DMS53 (cell line): ENCODE results near the gene ZSWIM1.

Source experiments
- DNase-seq: peaks from one replicate; lab custom pipeline; 2025; lab: John Stamatoyannopoulos, UW

The ZSWIM1 gene

DNA sequence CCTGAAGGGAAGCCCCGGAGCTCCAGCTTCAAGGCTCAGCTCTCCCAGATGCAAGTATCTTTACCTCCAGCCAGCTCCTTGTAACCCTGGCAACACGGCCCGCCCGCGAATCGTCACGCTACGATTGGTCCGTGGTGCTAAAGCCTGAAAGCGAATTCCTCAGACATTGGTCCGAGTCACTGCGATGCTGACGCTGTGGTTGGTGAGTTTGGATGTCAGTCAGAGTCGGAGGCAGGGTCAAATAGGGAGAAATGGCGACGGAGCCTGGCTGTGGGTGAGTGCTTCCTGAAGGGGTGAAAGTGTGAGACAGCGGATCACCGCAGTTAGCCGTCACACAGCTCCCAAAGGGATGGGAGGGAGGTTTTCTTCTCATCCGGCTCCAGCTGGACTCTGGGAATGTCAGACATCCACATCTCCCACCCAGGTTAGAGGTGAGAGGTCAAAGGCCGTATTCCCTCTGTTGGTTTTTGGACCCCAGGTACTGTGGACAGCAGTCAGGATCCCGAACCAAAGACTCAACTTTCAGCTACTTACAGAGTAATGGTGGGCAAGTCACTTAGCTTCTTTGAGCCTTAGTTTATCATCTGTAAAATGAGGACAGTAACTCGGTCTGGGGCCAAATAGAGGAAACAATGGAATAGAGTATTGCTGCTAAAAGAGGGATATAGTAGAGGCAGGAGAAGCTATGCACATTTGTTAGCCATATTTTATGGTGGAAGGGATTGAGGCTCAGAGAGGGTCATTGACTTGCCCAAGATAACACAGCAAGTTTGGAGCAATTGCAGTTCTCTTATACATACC, at the start of gene ZSWIM1:
Gene ZSWIM1, plus strand, starts transcription at position 240 of the 801 bp plus-strand sequence. CDS start 1,366 bp downstream, outside the sequence.
- DNase-seq: peak; percentile 100

DNA sequence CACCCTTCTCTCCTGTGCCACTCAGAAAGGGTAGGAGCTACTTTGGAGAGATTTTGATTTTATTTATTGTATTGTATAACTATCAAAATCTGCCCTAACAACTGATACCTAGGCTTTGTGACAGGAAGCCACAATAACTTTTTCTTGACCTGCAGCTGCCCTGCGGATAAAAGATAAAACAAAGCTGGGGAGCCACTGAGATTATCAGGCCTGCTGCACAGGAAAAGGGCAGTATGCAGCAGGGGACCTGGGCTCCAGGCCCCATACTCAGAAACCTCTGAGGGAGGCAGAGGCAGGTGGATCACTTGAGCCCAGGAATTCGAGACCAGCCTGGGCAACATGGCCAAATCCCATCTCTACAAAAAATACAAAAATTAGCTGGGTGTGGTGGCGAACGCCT, 48.4 kb upstream of the ZSWIM1 start:
- DNase-seq: no peak

DNA sequence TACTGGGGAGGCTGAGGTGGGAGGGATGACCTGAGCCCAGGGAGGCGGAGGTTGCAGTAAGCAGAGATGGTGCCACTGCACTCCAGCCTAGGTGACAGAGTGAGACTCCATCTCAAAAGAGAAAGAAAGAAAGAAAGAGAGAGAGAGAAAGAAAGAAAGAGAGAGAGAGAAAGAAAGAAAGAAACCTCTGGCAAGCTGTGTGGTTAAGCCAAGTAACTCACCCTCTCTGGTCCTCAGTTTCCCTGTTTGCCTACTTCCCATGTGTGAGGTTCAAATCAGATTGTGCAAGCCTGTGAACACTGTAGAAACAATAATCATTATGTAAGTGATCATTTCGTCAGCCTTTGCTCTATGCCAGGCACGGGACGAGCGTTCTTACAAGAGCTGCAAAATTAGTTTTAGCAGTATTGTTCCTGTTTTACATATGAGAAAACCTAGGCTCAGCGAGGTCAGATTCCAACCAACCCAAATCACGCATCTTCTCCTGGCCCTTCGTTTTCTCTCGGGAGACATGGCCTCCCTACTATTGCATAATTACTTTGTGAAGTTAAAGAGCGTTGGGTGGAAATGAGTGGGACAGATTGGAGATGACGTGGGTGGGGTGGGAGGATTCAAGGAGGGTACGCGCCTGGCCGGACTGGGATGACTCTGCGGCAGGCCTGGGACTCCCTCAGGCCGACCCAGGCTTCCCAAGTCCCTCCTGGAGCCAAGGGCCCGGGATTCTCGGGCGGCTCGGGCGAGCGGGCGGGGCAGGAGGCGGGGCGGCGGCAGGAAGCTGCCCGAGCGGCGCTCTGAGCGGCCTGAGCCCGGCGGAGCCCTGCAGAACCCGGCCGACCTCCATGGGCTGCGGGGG, 47.8 kb upstream of the ZSWIM1 start, which contains the start of gene SNX21:
Gene SNX21, plus strand, starts transcription at position 770 of the 853 bp plus-strand sequence. CDS start 121 bp downstream, outside the sequence.
- DNase-seq: peak; percentile 90

DNA sequence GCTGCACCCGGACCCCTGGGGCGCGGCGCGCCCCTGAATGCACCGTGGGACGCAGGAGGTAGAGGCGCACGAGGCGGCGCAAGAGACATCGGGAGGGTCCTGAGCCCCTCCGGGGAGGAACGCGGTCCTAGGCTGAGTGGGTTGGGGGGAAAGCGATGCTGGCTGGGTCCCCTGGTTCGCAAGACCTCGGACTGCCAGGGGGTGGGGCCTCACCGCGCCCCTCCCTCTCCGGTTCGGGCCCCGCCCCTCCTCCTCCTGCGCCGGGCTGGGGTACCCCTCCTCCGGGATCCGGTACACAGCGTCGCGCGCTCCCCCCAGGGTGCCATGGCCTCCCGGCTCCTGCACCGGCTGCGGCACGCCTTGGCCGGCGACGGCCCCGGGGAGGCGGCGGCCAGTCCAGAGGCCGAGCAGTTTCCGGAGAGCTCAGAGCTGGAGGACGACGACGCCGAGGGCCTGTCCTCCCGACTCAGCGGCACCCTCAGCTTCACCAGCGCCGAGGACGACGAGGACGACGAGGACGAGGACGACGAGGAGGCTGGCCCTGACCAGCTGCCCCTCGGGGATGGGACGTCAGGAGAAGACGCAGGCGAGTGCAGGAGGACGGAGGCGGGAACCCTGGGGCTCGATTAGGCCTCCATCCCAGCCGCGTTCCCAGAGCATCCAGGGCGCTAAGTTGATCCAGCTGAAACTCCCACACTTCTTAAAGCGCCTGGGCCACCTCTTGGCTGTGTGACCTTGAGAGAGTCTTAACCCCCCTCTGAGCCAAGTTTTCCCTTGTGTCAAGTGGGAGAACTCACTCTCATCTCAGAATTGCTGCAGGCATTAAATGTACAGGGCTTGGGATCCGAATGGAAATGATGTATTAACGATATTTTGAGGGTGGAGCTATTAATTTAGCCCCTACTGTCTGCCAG, 46.9 kb upstream of the ZSWIM1 start:
- peak; percentile 83 for DNase-seq

DNA sequence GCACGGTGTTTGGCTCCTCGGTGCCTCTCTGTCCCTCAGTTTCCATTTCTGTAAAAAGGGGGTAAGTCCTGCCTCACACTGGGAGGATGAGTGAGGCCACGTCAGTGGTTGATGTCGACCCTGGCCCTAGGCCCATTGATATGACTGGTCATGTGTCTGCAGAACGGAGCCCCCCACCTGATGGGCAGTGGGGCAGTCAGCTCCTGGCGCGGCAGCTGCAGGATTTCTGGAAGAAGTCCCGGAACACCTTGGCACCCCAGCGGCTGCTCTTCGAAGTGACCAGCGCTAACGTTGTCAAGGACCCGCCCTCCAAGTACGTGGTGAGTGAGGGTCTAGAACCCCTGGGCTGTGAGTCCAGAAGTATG, 46.2 kb upstream of the ZSWIM1 start:
- no peak for DNase-seq

DNA sequence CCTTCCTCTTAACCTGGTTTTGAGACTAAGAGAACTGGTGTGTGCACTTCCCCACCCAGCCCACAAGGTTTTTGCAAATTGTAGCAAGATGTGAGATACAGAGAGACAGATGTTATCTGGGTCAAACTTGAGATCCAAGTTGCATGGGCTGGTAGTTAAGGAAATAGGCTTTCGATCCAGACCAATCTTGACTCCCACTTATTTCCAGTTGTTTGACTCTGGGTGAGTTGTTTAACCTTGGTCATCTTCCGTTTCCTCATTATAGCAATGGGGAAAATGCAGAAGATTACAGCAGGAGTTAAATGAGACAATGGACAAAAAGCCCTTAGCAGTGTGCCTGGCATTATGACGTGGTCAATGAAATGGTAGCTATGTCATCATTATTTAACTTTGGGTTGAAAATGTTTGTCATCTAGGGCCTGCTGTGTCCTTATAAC, 45.7 kb upstream of the ZSWIM1 start:
- no peak for DNase-seq

DNA sequence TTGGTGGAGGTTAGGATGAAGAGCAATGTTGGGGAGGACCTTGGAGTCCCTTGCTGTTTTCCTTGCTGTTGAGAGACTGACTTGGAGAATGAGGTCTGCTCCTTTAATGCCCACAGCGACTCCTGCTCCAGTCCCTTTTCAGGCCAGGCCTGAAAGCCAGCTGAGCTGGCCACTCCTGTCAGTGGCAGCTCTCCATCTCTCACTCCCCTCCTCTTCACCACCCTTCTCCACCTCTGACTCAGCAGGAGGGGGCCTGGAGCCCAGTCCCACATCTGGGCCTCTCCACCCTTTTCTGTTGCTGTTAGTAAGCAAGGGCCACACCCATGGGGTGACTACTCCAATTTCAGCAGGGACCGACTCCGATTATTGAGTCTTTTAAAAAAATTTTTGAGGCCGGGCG, 45.2 kb upstream of the ZSWIM1 start:
- DNase-seq: no peak

DNA sequence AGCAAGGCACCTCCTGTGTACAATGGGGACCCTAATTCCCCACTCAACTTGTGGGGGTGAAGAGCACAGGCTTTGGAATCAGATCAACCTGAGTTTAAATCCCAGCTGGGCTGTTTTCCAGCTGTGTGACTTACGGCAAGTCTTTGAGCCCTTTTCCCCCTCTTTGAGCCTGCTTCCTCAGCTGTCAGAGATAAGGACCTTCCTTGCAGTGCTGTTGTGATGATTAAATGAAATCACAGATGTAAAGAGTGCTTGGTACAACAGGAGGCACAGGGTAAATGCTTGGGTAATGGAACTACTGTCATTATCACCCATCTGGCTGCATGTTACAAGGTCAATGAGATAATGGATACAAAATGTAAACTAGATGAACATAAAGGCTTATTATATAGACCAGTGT, 44.2 kb upstream of the ZSWIM1 start:
- DNase-seq: no peak

DNA sequence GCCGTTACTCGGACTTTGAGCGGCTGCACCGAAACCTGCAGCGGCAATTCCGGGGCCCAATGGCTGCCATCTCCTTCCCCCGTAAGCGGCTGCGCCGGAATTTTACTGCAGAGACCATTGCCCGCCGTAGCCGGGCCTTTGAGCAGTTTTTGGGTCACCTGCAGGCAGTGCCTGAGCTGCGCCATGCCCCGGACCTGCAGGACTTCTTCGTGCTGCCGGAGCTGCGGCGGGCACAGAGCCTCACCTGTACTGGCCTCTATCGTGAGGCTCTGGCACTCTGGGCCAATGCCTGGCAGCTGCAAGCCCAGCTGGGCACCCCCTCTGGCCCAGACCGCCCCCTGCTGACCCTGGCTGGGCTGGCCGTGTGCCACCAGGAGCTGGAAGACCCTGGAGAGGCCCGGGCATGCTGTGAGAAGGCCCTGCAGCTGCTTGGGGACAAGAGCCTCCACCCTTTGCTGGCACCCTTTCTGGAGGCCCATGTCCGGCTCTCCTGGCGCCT, 40.3 kb upstream of the ZSWIM1 start:
- no peak for DNase-seq

DNA sequence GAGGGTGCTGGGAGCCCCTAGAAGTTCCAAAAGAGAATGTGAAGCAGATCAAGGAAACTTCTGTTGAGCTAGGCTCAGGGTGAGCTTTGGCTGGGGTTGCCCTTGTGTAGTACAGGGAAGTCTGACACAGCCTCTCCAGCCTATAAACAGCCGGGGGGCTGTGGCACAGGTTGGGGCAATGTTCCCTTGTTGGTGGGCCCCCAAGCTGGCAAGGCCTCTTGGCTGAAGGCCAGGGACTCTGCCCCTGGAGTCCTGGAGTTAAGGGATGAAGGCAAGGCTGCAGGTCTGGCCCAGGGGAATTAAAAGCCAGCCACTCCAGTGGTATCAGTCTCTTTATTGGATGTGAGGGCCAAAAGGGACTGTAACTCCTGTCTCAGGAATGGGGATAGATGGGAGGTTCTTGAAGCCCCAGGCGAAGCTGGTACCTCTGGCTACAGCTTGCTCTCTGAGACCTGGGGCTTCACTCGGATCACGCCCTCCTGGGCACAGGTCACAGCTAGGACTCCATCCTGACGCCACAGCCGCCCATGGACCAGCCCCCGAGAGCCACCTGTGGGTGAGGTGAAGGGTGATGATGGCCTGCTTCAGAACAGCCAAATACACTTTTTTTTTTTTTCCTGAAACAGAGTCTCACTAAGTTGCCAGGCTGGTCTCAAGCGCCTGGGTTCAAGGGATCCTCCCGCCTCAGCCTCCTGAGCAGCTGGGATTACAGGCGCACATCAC, 39.5 kb upstream of the ZSWIM1 start:
- no peak for DNase-seq

DNA sequence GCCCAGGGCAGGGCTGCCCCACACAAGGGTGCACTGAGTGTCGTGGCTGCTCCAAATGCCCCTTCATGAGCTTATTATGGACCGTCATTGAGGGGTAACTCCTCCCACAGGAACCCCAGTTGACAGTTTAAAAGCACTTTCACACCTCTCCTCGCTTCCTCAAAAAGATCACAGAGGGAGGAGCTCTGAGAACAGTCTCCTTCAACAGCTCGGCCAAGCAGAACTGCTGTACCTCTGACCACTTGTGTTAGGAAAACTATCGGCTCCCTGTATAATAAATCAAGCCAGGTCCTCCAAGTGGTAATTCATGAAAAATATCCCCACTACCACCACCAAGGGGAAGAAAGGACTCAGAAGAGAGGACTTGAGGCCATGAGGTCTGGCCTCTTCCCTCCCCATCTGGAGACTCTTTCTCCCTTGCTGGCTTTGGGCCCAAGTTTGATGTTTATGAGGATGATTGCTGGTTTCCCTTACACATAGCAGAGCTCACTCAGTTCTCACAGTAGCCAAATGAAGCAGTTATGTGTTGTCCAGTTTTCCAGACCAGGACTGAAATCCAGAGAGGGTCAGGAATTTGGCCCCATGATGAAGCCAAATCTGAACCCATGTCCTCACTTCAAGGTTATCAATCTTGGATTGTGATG, 38.7 kb upstream of the ZSWIM1 start:
- DNase-seq: no peak

DNA sequence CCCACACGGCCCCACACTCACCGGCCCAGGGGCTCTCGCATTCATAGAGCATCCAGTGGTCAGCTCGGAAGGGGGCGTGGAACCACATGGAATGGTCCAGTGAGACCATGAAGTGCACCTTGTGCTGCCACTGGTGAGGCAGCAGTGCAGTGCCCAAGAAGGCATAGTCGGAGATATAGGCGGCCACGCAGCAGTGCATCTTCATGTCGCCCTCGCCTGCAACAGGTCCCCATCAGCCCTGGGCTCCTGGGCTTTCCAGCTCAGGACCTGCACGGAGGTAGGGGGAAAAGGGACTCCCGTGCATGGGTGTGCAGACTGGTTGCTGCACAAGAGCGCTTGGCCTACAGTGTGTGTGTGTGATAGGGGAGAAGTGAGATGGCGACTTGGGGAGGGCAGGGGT, 37.5 kb upstream of the ZSWIM1 start:
- DNase-seq: no peak

DNA sequence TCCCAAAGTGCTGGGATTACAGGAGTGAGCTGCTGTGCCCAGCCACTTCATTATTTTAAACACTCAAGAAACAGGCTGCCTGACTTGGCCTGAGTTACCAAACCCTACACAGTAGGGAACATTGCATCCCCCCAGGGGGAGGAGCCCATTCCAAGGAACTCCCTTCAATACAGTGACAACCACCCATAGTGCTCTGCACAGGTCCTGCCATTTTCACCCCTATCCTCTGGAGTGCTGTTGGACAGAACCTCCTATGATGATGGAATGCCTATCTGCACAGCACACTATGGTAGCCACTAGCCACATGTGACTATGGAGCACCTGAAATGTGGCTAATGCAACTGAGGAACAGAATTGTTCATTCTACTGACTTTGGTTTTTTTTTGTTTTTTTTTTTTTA, 35.6 kb upstream of the ZSWIM1 start:
- DNase-seq: no peak

DNA sequence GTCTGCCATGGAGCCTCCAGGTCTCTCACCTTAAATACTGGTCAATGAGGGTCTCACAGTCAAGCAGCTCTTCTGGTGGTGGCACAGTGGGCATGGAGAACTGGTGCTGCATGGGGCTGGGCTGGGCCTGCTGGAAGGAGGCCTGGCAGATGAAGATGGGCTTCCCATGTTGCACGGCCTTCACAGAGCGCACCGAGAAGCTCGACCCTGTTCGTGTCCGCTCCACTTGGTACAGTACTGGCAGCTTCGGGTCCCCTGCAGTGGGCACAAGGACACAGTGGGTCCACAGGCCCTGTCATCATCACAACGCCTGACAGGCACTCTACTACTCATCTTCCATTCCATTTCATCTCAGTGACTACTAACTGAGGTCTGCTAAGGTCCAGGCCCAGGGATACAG, 32.6 kb upstream of the ZSWIM1 start:
- no peak for DNase-seq

DNA sequence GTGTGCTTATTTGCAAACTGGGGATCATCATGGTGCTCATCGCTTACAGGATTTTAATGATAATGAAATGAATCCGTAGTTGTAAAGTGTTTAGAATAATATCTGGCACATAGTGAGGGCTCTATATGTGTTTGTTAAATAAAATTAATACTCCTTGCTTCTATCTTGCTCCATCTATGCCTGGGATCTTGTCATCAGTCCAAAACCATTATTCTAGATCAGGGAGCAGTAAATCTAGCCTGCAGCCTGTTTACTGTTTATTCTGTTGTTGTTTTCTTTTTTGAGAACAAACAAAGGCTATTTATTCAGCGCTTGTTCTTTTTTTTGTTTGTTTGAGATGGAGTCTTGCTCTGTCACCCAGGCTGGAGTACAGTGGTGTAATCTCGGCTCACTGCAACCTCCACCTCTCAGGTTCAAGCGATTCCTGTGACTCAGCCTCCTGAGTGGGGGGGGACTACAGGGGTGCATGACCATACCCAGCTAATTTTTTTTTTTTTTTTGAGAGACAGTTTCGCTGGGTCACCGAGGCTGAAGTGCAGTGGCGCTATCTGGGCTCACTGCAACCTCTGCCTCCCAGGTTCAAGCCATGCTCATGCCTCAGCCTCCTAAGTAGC, 32.0 kb upstream of the ZSWIM1 start:
- DNase-seq: no peak

DNA sequence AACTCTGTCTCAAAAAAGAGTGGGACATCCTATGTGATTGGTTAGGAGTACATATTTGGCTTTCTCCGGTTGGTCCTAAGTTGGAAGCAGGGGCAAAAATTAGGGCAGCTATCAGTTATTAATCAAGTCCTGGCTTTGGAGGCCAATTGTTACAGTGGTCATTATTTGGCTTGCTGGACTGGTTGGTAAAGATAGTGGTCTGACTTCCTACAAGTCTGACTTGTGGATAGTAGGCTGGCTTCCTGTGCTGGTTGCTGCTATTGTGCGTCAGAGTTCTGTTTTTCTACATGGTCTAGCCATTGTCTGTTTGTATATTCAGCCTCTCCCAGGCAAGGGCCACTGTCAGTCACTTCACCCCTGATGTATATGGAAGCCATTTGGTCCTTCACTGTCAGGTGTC, 30.8 kb upstream of the ZSWIM1 start:
- no peak for DNase-seq

DNA sequence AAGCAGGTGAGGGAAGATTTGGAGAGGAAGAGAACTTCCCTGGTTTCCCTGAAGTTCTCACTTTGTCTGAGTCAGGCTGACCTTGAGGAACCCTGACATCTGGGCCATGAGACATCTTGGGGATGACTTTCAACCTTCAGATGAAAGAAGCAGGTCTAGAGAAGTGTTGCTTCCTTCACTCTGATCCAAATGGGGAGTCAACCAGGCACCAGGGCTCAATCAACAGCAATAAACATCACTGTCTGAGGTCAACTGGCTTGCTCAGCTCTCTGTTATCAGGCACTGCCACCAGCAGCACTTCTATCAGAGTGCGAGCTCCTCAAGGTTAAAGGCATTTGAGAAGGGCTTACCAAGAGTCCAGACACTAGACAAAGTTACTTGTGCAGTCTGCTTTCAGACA, 30.1 kb upstream of the ZSWIM1 start:
- no peak for DNase-seq

DNA sequence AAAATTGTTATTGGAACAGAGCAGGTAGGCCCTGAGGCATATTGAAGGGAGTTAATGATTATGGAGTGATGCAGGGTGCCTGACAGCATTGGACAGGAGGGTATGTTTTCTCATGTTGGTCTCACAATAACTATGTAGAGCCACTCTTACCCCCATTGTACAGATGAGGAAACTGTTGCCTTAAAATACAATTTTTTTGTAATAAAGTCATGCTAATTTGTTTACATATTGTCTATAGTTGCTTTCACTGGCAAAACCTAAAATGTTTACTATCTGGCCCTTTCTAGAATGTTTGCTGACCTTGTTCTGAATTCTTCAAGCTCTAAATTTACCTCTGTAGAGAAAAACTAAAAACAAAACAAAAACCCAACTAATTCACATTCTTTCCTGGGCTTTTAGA, 29.5 kb upstream of the ZSWIM1 start:
- DNase-seq: no peak

DNA sequence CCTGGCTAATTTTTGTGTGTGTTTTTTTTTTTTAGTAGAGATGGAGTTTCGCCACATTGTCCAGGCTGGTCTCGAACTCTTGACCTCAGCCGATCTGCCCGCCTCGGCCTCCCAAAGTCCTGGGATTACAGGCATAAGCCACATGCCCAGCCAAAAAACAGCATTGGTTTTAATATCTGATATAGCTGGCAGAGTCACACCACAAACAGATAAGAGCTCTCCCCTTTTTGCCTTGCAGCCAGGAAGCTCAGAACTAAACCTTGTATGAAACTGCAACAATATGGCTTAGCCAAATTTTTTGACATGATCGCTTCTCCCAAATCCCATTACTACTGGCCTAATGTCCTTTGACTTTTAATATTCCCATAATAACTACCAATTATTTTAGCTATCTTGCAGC, 28.7 kb upstream of the ZSWIM1 start:
- DNase-seq: no peak

DNA sequence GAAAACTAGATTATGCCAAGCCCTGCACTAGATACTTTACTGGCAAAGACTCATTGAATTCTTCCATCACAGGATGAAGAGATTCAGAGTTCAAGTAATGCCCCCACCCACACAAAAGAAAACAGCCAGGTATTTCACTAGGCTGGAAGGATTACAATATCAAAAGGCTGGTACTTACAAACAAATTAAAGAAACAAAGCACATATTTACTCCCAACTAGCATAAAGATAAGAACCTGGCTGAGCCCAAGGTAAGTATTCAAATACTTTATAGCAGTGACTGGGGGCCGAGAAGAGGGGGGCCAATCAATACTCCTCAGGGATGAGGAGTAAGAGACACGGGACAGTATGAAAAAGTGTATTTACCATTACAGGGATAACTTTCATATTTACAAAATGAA, 27.5 kb upstream of the ZSWIM1 start:
- DNase-seq: no peak
